HCT116 (cell line): ENCODE data around the gene FTO.

Experiments used
- CTCF ChIP-seq, 3 experiments: fragments of 200-600 bp in 1 of 3; sonication (generic) in 1 of 3; IDR thresholded peaks in 2 of 3; conservative IDR thresholded peaks in 1 of 3; 2 replicates each; pipeline ENCODE4 v1.5.1; 2012 to 2017; ENCODE audit warnings: low read depth in 2 of 3, low read length in 2 of 3, antibody characterized with exemption in 1 of 3, borderline replicate concordance in 1 of 3, control low read depth in 1 of 3, mild to moderate bottlenecking in 1 of 3, mixed read lengths in 1 of 3, mixed run types in 1 of 3, moderate library complexity in 1 of 3; ENCODE audit not compliant: insufficient read depth in 1 of 3
- EZH2 ChIP-seq: fragments of 200-600 bp; sonication (generic); IDR thresholded peaks from 2 replicates; pipeline ENCODE4 v1.6.1; 2017; ENCODE audit warnings: antibody characterized with exemption, mixed run types
- POLR2AphosphoS5 ChIP-seq: IDR thresholded peaks from 2 replicates; pipeline ENCODE4 v1.6.1; 2011; ENCODE audit warnings: mild to moderate bottlenecking, low read depth, low read length, moderate library complexity
- SIN3A ChIP-seq: IDR thresholded peaks from 2 replicates; pipeline ENCODE4 v1.6.1; 2012; ENCODE audit warnings: low read depth

GRCh38 chr16:53789137-53789536, 85.2 kb downstream of the FTO start:
- TF ChIP-seq CTCF (IDR thresholded peaks at IDR 0.05 in 2 of 3, conservative IDR thresholded peaks at IDR 0.05 in 1 of 3; ENCODE audit: borderline replicate concordance in 1 of 3, insufficient read depth in 1 of 3, low read depth in 2 of 3, low read length in 2 of 3) = no peak
- TF ChIP-seq SIN3A = no peak
- no peak for TF ChIP-seq EZH2
- TF ChIP-seq POLR2AphosphoS5 = no peak
